ENCODE results near the gene AMIGO2.
"Not testable (repeated sequence)": the region's sequence is repeated elsewhere in the genome, so short reads cannot be mapped to it uniquely, and the experiment has no call there.

The AMIGO2 gene

DNA sequence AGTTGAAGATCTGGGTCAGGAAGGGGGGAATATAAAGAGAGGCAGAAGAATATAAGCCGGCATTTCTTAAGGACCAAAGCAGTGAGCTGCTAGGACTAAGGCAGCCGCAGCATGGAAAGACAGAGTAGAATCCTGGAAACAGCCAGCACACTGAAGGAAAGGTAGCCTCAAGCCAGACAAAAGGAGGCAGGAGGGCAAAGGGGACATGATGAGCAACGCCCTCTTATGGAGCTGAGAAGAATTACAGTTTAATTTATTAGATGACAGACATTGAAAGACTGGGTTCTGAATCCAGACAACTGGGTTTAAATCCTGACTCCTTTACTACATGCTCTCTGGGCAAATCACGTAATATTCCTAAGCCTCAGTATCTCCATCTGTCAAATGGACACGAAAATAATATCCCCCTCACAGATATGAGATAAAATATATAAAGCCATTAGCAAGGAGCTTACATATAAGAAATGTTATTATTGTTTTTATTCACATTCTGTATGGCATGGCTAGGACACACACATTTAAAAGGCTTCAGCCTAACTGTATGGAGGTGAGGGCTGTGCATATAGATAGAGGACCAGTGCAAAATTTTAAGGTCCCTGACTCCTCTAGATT is 8.4 kb downstream of the AMIGO2 start:
- DNase-seq, result peak; percentile 23

- DNase-seq, result no peak
Observed at GRCh38 chr12:47070310-47070709, 9.4 kb downstream of the AMIGO2 start.

GRCh38 chr12:47068539-47068938 is 11.2 kb downstream of the AMIGO2 start:
- DNase-seq, result no peak

GRCh38 chr12:47067771-47068431 is 11.9 kb downstream of the AMIGO2 start:
- no peak for DNase-seq

DNA sequence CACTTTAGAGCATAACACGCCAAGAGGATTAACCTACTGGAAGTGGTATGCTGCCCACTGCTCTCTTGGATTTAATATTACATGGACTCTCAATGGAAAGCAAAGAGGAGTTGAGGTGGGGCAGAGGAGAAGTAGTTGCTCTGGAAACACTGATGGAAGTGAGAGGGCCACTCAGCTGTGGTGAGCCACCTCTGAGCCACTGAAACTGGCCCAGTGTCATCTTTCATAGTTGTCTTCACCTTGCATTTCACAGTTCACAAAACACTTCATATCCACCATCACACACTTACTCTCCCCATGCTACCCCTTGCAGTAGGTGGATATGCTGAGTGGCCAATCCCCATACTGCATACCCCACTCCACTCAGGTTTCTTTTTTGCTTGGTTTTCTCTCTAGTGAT is 12.6 kb downstream of the AMIGO2 start:
- DNase-seq, result no peak

DNA sequence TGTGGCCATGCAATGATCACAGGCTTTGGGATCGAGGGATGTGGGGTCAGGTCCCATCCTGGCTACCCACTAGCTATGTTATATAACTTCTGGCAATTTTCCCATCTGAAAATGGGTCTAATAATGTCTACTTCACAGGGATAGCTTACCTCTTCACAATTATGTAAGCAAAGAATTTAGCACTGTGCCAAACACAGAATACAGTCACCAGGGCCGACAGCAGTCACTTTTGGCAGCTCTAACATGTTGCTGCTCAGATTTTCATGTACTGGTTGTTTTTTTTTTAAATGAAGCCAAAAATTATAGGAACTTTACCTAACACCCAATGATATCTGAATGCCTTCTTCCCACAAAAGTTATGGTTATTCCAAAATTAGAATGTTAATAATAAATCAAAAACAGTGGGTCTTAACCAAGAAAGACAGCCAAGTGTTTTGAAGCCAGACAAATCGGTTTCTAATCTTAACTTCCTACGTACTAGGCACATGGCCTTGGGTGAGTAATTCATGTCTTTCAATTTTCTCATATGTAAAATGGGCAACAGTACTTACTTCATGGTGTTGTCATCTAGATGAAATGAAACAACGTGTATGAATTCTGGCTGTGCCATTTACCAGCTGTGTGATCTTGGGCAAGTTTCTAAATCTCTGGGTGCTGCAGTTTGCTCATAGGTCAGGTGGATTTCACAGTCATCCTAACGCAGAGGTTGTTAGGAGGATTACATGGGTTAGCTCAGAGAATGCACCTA is 13.3 kb downstream of the AMIGO2 start:
- peak; percentile 19 for DNase-seq

- no peak for DNase-seq
Observed at GRCh38 chr12:47065546-47065945, 14.2 kb downstream of the AMIGO2 start.

- DNase-seq, result not testable (repeated sequence)
Observed at GRCh38 chr12:47058640-47059039, 21.1 kb downstream of the AMIGO2 start.

DNA sequence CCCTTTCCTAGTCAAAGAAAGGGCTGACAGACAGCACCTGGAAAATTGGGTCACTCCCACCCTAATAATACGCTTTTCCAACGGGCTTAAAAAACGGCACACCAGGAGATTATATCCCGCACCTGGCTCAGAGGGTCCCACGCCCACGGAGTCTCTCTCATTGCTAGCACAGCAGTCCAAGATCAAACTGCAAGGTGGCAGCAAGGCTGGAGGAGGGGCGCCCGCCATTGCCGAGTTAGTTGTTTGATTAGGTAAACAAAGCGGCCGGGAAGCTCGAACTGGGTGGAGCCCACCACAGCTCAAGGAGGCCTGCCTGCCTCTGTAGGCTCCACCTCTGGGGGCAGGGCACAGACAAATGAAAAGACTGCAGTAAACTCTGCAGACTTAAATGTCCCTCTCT is 22.8 kb downstream of the AMIGO2 start:
- DNase-seq, result not testable (repeated sequence)

DNA sequence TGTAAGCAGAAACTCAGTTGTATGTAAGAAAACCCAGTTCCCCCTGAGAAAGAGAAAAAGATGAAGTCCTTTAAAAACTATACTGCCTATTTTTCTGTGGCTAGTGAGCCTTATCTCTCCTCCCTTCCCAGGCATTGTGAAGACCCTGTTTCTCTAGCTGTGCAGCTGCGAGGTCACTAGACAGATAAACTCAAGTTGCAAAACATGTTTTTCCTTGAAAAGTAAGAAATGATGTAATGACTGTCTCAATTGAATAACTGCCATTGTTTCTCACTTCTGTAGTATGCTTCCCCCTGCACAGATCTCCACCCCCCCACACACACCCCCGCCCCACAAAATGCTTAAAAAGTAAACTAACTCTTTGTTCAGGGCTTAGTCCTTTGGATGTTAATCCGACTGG is 23.9 kb downstream of the AMIGO2 start:
- not testable (repeated sequence) for DNase-seq

DNA sequence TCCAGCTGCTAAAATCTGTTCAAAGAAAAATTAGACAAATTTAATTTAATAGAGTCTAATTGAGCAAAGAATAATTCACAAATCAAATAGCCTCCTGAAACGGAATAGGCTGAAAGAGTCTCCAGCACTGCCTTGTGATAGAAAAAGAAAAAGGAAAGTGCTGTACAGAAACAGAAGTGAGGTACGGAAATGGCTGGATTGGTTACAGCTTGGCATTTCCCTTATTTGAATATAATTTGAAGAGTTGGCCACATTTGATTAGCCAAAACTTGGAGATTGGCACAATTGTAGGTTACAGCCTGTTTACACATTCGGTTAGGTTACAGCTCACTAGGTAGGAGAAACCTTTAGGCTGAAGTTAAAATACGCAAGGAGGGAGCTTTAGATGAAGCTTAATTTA is 25.1 kb downstream of the AMIGO2 start:
- DNase-seq, result no peak

DNA sequence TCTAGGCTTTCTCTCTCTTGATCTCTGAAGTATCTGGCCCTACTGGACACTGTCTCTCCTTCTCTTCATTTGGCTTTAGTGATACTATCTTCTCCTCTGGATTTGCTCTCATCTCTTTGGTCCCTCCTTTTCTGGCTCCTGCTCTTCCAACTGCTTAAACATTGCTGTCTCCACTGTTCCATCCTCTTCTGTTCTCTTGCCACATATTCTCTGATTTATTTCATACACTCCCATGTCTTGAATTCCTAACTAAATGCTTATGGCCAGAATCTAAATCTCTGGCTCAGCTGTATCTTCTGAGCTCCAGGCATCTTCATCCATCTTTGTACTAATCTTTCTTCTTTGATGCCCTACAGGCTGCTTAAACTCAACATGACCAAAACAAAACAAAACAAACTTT is 25.8 kb downstream of the AMIGO2 start:
- no peak for DNase-seq

GRCh38 chr12:47052274-47052673 is 27.5 kb downstream of the AMIGO2 start:
- no peak for DNase-seq

DNA sequence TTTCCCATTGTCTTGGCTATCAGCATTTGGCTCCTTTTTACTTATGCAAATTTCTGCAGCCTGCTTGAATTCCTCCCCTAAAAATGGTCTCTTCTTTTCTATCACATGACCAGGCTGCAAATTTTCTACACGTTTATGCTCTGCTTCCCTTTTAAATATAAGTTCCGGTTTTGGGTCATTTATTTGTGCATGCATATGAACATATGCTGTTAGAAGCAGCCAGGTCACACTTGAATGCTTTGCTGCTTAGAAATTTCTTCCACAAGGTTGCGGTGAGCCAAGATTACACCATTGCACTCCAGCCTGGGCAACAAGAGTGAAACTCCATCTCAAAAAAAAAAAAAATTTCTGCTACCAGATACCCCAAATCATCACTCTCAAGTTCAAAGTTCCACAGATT is 28.5 kb downstream of the AMIGO2 start:
- not testable (repeated sequence) for DNase-seq

DNA sequence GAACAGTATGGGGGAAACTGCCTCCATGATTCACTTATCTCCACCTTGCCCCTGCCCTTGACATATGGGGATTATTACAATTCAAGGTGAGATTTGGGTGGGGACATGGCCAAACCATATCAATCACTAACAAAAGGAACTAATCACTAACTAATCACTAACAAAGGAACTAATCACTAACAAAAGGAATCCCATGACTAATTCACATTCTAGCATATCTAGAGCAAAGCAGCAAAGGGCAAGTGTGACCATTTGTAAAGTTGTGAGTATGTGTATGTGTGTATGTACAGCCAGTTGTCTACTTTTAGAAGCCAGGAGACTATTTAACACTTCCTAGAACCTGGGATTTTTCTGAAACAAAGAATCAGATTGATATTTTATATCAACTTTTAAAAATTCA is 31.2 kb downstream of the AMIGO2 start:
- DNase-seq, result no peak

DNA sequence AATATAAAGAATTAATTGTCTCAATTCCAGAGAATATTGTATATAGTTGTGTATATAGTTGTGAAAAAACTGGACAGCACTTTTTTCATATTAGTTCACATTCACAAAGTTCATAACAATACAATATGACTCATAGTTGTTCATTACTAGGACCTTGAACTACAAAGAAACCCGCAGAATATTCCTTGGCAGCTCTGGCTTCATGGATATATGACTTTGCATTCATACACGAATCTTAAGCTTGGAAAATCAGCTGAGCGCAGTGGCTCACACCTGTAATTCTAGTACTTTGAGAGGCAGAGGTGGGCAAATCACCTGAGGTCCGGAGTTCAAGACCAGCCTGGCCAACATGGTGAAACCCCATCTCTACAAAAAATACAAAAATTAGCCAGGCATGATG is 38.4 kb downstream of the AMIGO2 start:
- no peak for DNase-seq

- DNase-seq, result no peak
Observed at GRCh38 chr12:47039756-47040155, 40.0 kb downstream of the AMIGO2 start.

GRCh38 chr12:47039079-47039478 is 40.7 kb downstream of the AMIGO2 start:
- DNase-seq, result no peak

GRCh38 chr12:47038270-47038748 is 41.5 kb downstream of the AMIGO2 start:
- DNase-seq, result no peak

DNA sequence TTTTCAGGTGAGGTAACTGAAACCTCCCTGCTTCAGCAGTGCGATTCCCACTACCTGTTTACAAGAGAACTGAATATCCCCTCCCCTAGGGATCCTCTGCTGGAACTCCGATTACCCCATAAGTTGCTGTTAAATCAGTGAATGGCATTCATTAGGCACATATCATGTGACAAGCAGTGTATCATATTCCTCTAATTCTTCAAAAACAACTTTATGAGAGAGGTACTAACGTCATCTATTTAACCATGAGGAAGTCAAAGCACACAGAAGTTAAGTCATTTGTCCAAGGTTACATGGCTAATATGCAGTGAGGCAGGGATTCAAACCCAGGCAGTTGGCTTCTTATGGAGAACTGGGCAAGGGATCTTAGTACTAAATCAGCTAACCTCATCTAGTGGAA is 44.3 kb downstream of the AMIGO2 start:
- no peak for DNase-seq

DNA sequence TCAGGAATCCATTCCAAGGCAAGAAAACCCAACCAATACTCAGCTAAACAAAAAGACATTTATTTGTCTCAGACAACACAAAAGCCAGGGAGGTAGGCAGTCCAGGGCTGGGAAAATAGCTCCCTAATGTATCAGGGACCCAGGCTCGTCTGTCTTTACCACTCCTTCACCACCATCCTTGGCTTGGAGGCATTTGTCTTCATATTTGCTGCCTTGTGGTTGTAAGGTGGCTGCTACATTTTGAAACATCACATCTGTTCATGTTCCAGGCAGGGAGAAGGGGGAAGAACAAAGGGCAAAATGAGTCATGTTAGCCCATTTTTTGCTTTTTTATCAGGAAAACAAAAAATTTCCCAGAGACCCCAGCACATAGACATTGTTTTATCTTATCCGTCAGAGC is 45.1 kb downstream of the AMIGO2 start:
- no peak for DNase-seq

DNA sequence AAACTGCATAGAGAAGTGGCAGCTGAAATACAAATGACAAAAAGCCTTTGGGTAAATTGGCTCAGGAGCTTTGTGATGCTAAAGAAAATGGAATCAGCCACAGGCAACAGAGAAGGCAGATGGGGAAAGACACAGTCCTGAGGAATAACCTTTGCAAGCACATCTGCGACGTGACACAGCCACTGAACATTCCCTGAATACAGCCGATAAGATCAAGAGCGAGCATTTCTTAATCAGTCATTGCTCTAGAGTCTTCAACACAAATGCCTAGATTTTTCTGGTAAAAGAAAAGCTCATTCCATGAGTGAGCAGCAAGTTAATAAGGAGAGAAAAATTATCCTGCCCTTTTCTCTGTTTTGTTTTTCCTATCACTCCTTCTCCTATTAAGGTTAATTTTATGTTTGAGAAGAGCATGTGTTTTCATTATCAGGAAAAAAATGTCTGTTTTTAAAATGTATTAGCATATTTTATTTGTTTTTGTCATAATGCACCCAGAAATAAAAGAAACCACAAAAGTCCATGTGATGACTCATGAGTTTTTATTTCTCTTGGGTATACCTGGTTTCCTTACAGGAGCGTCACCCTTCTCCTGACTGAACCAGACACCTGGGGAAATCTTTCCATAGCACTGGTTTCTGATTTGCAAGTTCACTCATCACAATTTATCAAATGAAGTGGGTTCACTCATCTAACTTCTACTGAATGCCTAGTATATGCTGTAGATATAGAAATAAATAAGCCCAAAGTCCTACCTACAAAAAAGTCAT is 45.8 kb downstream of the AMIGO2 start:
- DNase-seq, result no peak

DNA sequence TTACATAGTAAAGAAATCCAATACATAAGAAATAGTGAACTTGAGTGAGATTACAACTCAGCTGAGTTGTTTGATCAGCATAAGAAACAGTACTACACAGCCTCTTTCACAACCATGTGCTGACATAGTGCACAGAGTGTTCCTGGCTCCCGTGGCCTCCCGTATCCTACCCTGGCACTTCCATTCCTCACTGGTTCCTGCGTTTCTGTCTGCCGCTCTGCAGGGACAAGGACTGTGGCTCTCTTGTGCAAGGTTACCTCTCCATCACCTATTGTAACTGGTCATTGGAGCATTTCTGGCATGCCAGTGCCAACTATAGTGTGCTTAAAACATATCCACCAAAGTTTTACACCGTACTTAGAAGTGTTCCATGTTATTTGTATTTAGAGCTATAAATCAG is 46.7 kb downstream of the AMIGO2 start:
- no peak for DNase-seq
